GM19043 (cell line): ENCODE measurements around the gene CACNG8.
"Not testable (repeated sequence)": the region's sequence is repeated elsewhere in the genome, so short reads cannot be mapped to it uniquely, and the experiment has no call there.

Experiments used
- ATAC-seq: cut with Tn5 transposase; IDR thresholded peaks from one replicate; pipeline ENCODE4 v1.9.1; 2021; ENCODE audit warnings: low read depth; ENCODE audit not compliant: unreplicated experiment

The CACNG8 gene

DNA sequence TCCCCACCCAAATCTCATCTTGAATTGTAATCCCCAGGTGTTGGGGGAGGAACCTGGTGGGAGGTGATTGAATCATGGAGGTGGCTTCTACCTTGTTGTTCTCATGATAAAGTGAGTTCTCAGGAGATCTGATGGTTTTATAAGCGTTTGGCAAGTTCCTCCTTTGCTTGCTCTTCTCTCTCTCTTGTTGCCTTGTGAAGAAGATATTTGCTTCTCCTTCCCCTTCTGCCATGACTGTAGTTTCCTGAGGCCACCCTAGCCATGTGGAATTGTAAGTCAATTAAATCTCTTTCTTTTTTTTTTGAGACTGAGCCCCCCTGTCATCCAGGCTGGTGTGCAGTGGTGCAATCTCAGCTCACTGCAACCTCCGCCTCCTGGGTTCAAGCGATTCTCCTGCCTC is 66.6 kb downstream of the CACNG8 start:
- ATAC-seq: no peak

DNA sequence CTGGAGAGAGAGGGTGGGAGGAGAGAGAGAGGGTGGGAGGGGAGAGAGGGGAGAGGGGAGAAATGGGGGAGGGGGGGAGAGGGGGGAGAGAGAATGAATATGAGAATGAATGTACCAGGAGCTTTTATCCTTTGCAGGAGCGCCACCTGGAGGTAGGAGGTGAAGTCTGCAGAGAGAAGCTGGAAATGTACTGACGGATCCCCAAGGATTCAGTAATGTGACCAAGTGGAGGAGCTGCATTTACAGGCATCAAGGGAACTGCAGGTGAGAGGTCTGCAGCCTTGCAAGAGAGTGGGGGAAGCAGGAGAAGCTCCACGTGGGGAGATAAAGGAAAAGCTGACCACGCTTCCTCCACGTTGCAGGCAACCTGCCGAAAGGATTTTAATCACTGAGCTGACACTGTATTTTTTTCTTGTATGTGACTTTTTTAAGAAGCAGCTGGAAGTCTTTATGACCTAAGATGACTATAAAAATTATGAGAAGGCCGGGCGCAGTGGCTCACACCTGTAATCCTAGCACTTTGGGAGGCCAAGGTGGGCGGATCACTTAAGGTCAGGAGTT is 67.3 kb downstream of the CACNG8 start:
- no peak for ATAC-seq

DNA sequence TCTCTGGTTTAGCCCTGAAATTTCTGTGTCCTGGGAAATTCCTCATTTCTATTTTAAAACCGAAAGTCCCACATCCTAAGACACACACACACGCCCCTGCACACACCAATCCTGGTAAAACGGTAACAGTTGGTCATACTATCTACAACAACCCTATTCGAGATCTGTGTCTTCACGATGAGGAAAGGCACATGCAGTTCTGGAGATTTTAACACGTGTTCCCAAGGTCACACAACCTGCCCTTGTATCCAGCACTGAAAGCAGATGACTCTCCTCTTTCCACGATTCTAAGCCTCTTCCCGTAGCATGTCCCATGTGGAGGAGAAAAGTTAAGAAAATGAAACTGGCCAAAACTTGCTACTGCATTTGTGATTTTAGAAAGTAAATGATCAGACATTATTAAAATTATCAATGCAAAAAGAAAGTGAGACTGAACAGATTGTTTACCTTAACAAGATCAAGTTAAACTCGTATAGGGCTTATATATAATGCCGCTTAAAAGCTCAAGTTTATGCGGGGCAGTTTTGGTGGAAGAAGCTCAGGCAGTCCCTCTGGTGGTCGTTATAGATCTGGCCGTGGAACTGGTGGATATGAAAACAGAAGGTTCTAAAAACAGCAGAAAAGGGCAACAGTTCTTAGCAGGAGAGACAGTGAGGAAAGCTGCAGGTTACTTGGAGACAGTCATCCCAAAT is 68.3 kb downstream of the CACNG8 start:
- no peak for ATAC-seq

DNA sequence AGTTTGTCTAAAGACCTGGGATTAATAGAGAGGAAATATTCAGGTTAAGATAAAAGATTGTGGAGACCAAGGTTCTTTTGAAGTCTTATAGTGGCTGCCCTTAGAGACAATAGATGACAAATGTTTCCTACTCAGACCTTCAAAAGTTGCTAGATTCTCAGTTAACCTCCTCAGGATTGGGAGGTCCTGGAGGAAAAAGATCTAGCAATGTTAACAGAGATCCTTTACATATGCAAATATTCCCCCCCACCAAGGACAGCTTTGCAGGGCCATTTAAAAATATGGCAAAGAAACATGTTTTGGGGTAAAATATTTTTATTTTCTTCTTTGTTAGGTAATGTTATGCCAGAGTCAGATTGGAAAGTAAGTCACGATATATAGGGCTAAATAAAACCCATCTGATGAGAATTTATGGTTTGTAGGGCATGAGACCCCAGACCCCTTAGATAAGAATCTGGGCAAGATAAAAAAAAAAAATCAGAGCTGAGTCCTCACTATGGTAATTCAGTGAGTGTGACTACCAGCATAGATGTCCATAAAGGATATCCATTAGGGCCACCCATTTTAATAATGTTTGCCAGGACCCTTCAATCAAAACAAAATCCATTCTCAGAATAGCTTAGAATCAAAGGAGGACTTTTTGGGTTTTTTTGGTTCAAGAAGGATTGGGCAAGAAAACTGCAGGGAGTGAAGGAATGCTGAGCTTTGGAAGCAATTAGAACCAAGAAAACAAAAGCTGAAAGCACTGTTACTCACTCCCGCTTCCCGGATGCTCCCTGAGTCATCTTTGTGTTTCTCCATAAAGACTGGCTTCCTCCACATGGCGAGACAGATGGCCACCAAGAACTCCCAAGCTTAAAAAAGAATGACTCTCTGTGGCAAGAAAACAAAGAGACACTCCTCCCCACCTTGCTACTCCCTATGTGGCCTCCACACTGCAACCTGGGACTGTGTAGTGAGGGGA is 72.8 kb downstream of the CACNG8 start:
- ATAC-seq: no peak

DNA sequence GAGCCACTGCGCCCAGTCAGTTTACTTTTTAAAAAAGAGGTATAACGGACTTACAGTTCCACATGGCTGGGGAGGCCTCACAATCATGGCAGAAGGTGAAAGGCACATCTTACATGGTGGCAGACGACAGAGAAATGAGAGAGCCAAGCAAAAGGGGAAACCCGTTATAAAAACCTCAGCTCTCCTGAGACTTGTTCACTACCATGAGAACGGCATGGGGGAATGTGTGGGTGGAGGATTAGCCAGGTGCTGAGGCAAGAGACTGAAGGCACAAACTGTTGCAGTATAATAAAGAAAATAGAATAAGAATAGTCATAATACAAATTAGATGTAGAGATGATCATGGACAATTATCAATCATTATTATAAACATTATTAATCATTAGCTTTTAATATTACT is 73.8 kb downstream of the CACNG8 start:
- ATAC-seq: not testable (repeated sequence)
